PC-3 (cell line): ENCODE measurements around the gene ZNF92. TPM values are rescaled to one million over a fixed set of nuclear protein-coding genes. Genes with fewer than 3 reads are reported as not detected.

Experiments used
- ATAC-seq: fragments of 200-7000 bp; cut with Tn5 transposase; 2 replicates; pipeline ENCODE4 v1.9.1; 2020; ENCODE audit warnings: mild to moderate bottlenecking, moderate library complexity
- Bru-seq: library from RNA; stranded (reverse); fragments of 400-500 nt; gene quantifications from one replicate; lab custom pipeline; 2021; lab: Mats Ljungman, UMichigan
- BruChase-seq, 2 experiments: library from RNA; stranded (reverse); fragments of 400-500 nt; gene quantifications; one replicate each; lab custom pipeline; 2021; lab: Mats Ljungman, UMichigan
- BruUV-seq: library from RNA; stranded (reverse); fragments of 400-500 nt; replicated peaks from 2 replicates; lab custom pipeline; 2021; lab: Mats Ljungman, UMichigan
- CTCF ChIA-PET: fragments of 300-600 bp; sonication (Branson Sonifier 250); formaldehyde crosslinking; loops from one replicate; lab custom pipeline; 2022; ENCODE audit warnings: antibody characterized with exemption; lab: Charles Lee
- POLR2A ChIA-PET: fragments of 300-600 bp; sonication (Branson Sonifier 250); formaldehyde crosslinking; loops from one replicate; lab custom pipeline; 2022; ENCODE audit warnings: antibody characterized with exemption; ENCODE audit not compliant: unreplicated experiment; lab: Charles Lee
- DNase-seq: peaks from one replicate; pipeline ENCODE4 v3.0.0-alpha.2; 2015
- H2AFZ ChIP-seq: fragments of 300-600 bp; sonication (generic); 2 replicates; pipeline ENCODE4 v1.6.0; 2016; ENCODE audit warnings: antibody characterized with exemption, low read length
- H3F3A ChIP-seq: fragments of 300-600 bp; sonication (generic); one replicate; pipeline ENCODE4 v1.6.0; 2017; ENCODE audit warnings: antibody characterized with exemption, low read length, control low read depth, mild to moderate bottlenecking; ENCODE audit not compliant: unreplicated experiment
- H3K27ac ChIP-seq: fragments of 300-600 bp; sonication (generic); 2 replicates; pipeline ENCODE4 v1.5.1; 2016; ENCODE audit warnings: mild to moderate bottlenecking, low read length
- H3K27me3 ChIP-seq: fragments of 300-600 bp; sonication (generic); 2 replicates; pipeline ENCODE4 v1.6.1; 2016; ENCODE audit warnings: low read length, mixed read lengths
- H3K36me3 ChIP-seq: fragments of 300-600 bp; sonication (generic); 2 replicates; pipeline ENCODE4 v1.6.1; 2016; ENCODE audit warnings: low read depth, mixed run types, low read length, mixed read lengths
- H3K4me1 ChIP-seq: fragments of 300-600 bp; sonication (generic); 2 replicates; pipeline ENCODE4 v1.5.1; 2016; ENCODE audit warnings: low read length; ENCODE audit not compliant: insufficient read depth
- H3K4me2 ChIP-seq: fragments of 300-600 bp; sonication (generic); 2 replicates; pipeline ENCODE4 v1.6.0; 2016; ENCODE audit warnings: low read length
- H3K4me3 ChIP-seq: fragments of 300-600 bp; sonication (generic); 2 replicates; pipeline ENCODE4 v1.5.1; 2016; ENCODE audit warnings: mild to moderate bottlenecking, low read length, mixed read lengths
- H3K79me2 ChIP-seq: fragments of 300-600 bp; sonication (generic); 2 replicates; pipeline ENCODE4 v1.6.1; 2017; ENCODE audit warnings: low read length, mixed read lengths
- H3K9ac ChIP-seq: fragments of 300-600 bp; sonication (generic); 2 replicates; pipeline ENCODE4 v1.6.0; 2016; ENCODE audit warnings: mild to moderate bottlenecking, low read length
- H3K9me2 ChIP-seq: fragments of 300-600 bp; sonication (generic); replicated peaks from 2 replicates; pipeline ENCODE4 v1.6.1; 2016; ENCODE audit warnings: mixed run types, low read length, mixed read lengths
- H3K9me3 ChIP-seq: fragments of 300-600 bp; sonication (generic); 2 replicates; pipeline ENCODE4 v1.6.1; 2016; ENCODE audit warnings: low read length, mixed read lengths
- H4K20me1 ChIP-seq: fragments of 300-600 bp; sonication (generic); 2 replicates; pipeline ENCODE4 v1.6.1; 2016; ENCODE audit warnings: low read length, mixed read lengths
- CTCF ChIP-seq: fragments of 300-600 bp; sonication (generic); conservative IDR thresholded peaks from 2 replicates; pipeline ENCODE4 v1.5.1; 2017; ENCODE audit warnings: antibody characterized with exemption, low read depth, mild to moderate bottlenecking, low read length
- EZH2 ChIP-seq: fragments of 300-600 bp; sonication (generic); IDR thresholded peaks from one replicate; pipeline ENCODE4 v1.6.1; 2017; ENCODE audit warnings: antibody characterized with exemption, mild to moderate bottlenecking, low read length; ENCODE audit not compliant: unreplicated experiment
- EZH2phosphoT487 ChIP-seq: fragments of 300-600 bp; sonication (generic); IDR thresholded peaks from 2 replicates; pipeline ENCODE4 v1.6.1; 2018; ENCODE audit warnings: mild to moderate bottlenecking, antibody characterized with exemption, low read length, borderline replicate concordance
- intact Hi-C: fragments of 100-400 bp; cut with micrococcal nuclease; formaldehyde crosslinking; loops from 2 replicates; pipeline ENCODE4 v1.9.0; 2023
- long read RNA-seq: library from polyadenylated mRNA; unstranded; transcript quantifications from one replicate; pipeline ENCODE4 v2.0.0, GENCODE V29; 2021; ENCODE audit not compliant: unreplicated experiment
- total RNA-seq: library from RNA; depleted of rRNA; stranded (reverse); fragments of >200 nt; gene quantifications from 2 replicates; pipeline ENCODE4 v1.2.3, GENCODE V29; 2014; rRNA removed

The ZNF92 gene
- total RNA-seq (6.3 and 7.6 TPM in 2 replicates), Bru-seq, nascent RNA (percentile 92 among the genes with signal in this experiment), BruChase-seq, experiment 1, labeled RNA remaining after a 6-hour chase (percentile 62 among the genes with signal in this experiment), BruChase-seq, experiment 2, labeled RNA remaining after a 2-hour chase (percentile 76 among the genes with signal in this experiment)
- long read RNA-seq, transcript ZNF92-201 (4 exons, 3,210 nt), result major isoform, 17 of 22 reads
- long read RNA-seq, partial matches to known transcripts, result 3 of 22 reads
- long read RNA-seq, other reads (novel, unspliced or antisense), result 1 of 22 reads

GRCh38 chr7:65373608-65374351, at the start of gene ZNF92:
Gene ZNF92 (plus strand): TSS chr7:65373855. CDS start chr7:65373998, 143 bp downstream.
- H3K36me3 ChIP-seq, result peaks cover 20% of the 10 kb centered on the region
- TF ChIP-seq EZH2, result no peak
- no peak for TF ChIP-seq EZH2phosphoT487
- TF ChIP-seq CTCF, result no peak
- H3K27me3 ChIP-seq, result no peaks in the 10 kb centered on the region
- peaks cover 10% of the 10 kb centered on the region for H3K4me1 ChIP-seq
- H3K79me2 ChIP-seq, result peaks cover 51% of the 10 kb centered on the region
- H3K4me2 ChIP-seq, result peak within 1 kb of the TSS; percentile 97
- intact Hi-C loops, result loop anchor here (5.0 kb wide), 1 partner anchor 64 kb away; no protein-coding TSS in a partner anchor
- peak within 1 kb of the TSS; percentile 92 for H3K9ac ChIP-seq
- ChIA-PET POLR2A (interaction anchor here (0.6 to 1.1 kb wide), 3 partner anchors 13 to 324 kb away, joined by 3 to 4 read pairs (median 3); no protein-coding TSS in a partner anchor), CTCF (no interaction called here)
- H4K20me1 ChIP-seq, result peaks cover 25% of the 10 kb centered on the region
- H3K4me3 ChIP-seq, result peak within 1 kb of the TSS; percentile 98
- H3K27ac ChIP-seq, result peak within 1 kb of the TSS; percentile 61
- H3K9me3 ChIP-seq, result no peaks in the 10 kb centered on the region
- H3F3A ChIP-seq, result no peaks in the 10 kb centered on the region
- peak; percentile 98 for DNase-seq
- TSS peak; percentile 59 for BruUV-seq
- peak within 1 kb of the TSS; percentile 63; the same call in 1 of the 2 replicates for H2AFZ ChIP-seq
- ATAC-seq, result peak; percentile 98
- no peaks in the 10 kb centered on the region for H3K9me2 ChIP-seq

GRCh38 chr7:65325793-65326432, 47.7 kb upstream of the ZNF92 start:
- Histone ChIP-seq H2AFZ (no peak overlapping the region; the same call in 1 of the 2 replicates), H4K20me1 (no peaks in the 10 kb centered on the region), H3F3A (no peaks in the 10 kb centered on the region), H3K4me1 (no peaks in the 10 kb centered on the region), H3K9me2 (no peaks in the 10 kb centered on the region), H3K27me3 (no peaks in the 10 kb centered on the region), H3K9ac (no peak overlapping the region), H3K27ac (no peak overlapping the region), H3K9me3 (no peaks in the 10 kb centered on the region), H3K79me2 (no peaks in the 10 kb centered on the region), H3K4me3 (no peak overlapping the region), H3K36me3 (no peaks in the 10 kb centered on the region), H3K4me2 (no peak overlapping the region)
- DNase-seq (no peak), ATAC-seq (no peak)
- POLR2A ChIA-PET, result no interaction called here
- BruUV-seq, result no TSS peak
- TF ChIP-seq EZH2phosphoT487, result no peak
- TF ChIP-seq EZH2, result no peak
- no peak for TF ChIP-seq CTCF
- intact Hi-C loops, result no loop called here
- CTCF ChIA-PET, result no interaction called here
